OCI-LY1 (cell line): ENCODE measurements around the gene PUM2.

ENCODE experiments used
- EZH2 ChIP-seq: fragments of 200-600 bp; sonication (generic), shearing (Covaris generic); IDR thresholded peaks from 2 replicates; pipeline ENCODE4 v1.8.0; 2017; ENCODE audit warnings: borderline replicate concordance, mixed run types, mild to moderate bottlenecking, antibody characterized with exemption, low read length, moderate library complexity, mixed read lengths
- TF ChIP-seq, protein P1 (sequence below): fragments of 200-600 bp; sonication (generic), shearing (Covaris generic); IDR thresholded peaks from 2 replicates; pipeline ENCODE4 v1.5.1; 2017; ENCODE audit warnings: mild to moderate bottlenecking, antibody characterized with exemption, low read length, moderate library complexity, mixed read lengths

DNA sequence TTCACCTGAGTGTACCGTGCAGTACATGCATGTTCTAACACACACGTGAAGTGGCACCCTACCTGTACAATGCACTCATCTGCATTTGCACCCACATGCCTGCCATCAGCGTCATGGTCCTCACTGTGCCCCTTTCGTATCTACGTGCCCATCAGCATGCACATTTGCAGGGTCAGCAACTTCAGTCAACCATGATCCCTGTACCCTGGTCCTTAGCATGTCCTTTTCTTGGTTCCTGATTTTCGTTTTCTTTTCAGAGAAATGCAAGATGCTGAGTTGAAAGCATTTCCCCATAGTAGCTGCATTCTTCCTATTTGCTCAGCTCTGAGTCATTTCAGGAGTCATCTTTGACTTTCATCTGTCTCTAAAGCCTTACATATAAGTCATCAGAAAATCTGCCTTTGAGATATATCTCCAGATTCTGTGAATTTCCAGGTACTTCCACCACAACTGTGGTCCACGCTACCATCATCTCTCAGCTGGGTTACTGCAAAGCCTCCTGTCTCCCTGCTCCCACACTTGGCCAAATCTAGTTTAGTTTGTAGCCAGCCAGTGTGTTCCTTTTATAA lies 14.7 kb upstream of the PUM2 start:
- TF ChIP-seq, protein P1, sequence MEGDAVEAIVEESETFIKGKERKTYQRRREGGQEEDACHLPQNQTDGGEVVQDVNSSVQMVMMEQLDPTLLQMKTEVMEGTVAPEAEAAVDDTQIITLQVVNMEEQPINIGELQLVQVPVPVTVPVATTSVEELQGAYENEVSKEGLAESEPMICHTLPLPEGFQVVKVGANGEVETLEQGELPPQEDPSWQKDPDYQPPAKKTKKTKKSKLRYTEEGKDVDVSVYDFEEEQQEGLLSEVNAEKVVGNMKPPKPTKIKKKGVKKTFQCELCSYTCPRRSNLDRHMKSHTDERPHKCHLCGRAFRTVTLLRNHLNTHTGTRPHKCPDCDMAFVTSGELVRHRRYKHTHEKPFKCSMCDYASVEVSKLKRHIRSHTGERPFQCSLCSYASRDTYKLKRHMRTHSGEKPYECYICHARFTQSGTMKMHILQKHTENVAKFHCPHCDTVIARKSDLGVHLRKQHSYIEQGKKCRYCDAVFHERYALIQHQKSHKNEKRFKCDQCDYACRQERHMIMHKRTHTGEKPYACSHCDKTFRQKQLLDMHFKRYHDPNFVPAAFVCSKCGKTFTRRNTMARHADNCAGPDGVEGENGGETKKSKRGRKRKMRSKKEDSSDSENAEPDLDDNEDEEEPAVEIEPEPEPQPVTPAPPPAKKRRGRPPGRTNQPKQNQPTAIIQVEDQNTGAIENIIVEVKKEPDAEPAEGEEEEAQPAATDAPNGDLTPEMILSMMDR, result no peak
- no peak for TF ChIP-seq EZH2
